Hepatocyte (in vitro differentiated cells): ENCODE data around the gene CLEC4D.

Experiments used
- EZH2 ChIP-seq: fragments of 200-600 bp; sonication (generic); IDR thresholded peaks from 2 replicates; pipeline ENCODE4 v1.6.1; 2016; ENCODE audit warnings: antibody characterized with exemption, mild to moderate bottlenecking, borderline replicate concordance
- EZH2phosphoT487 ChIP-seq: fragments of 200-600 bp; sonication (generic); IDR thresholded peaks from one replicate; pipeline ENCODE4 v1.6.1; 2018; ENCODE audit warnings: antibody characterized with exemption, mild to moderate bottlenecking, low read depth, moderate library complexity; ENCODE audit not compliant: unreplicated experiment, severe bottlenecking
- TF ChIP-seq, protein P1 (sequence below): fragments of 200-600 bp; sonication (generic); IDR thresholded peaks from 2 replicates; pipeline ENCODE4 v1.5.1; 2016; ENCODE audit warnings: antibody characterized with exemption, mild to moderate bottlenecking; ENCODE audit not compliant: poor library complexity

DNA sequence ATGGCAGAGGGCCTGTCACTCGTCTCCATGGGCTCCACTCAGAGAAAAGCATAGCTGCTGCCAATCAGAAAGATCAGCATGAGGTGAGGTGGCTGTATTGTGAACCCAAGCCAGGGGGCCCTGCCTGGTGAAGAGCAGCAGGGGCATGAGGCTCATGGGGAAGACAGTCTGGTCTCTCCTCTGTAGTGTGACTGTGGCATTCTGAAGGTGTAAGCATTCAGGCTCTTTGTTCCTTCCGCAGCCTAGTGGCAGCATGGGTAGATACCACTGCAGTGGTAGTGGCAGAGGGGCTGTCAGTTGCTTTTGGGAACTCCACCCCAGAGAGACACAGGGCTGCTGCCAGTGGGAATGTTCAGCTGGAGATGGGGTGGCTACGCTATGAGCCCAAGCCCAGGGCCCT lies 5.1 kb upstream of the CLEC4D start:
- TF ChIP-seq EZH2 (no peak), EZH2phosphoT487 (no peak)
- TF ChIP-seq, protein P1, sequence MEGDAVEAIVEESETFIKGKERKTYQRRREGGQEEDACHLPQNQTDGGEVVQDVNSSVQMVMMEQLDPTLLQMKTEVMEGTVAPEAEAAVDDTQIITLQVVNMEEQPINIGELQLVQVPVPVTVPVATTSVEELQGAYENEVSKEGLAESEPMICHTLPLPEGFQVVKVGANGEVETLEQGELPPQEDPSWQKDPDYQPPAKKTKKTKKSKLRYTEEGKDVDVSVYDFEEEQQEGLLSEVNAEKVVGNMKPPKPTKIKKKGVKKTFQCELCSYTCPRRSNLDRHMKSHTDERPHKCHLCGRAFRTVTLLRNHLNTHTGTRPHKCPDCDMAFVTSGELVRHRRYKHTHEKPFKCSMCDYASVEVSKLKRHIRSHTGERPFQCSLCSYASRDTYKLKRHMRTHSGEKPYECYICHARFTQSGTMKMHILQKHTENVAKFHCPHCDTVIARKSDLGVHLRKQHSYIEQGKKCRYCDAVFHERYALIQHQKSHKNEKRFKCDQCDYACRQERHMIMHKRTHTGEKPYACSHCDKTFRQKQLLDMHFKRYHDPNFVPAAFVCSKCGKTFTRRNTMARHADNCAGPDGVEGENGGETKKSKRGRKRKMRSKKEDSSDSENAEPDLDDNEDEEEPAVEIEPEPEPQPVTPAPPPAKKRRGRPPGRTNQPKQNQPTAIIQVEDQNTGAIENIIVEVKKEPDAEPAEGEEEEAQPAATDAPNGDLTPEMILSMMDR = no peak
